HG03097 (cell line): ENCODE data around the gene CLTA.
A peak's percentile ranks its signal among the peaks of the same experiment; 100 is the strongest.
"Not testable (repeated sequence)": the region's sequence is repeated elsewhere in the genome, so short reads cannot be mapped to it uniquely, and the experiment has no call there.

Source experiments
- ATAC-seq: cut with Tn5 transposase; IDR thresholded peaks from one replicate; pipeline ENCODE4 v1.9.1; 2021; ENCODE audit not compliant: unreplicated experiment, low FRiP score

CLTA gene

DNA sequence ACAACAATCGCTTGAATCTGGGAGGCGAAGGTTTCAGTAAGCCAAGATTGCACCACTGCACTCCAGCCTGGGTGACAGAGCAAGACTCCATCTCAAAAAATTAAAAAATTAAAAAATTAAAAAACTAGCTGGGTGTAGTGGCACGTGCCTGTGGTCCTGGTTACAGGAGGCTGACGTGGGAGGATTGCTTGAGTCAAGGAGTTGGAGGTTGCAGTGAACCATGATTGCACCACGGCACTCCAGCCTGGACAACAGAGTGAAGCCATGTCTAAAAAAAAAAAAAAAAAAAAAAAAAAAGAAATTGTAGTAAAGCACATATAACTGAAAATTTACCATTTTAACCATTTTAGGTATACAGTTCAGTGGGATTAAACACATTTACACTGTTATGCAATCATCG, 34.6 kb upstream of the CLTA start:
- no peak for ATAC-seq

DNA sequence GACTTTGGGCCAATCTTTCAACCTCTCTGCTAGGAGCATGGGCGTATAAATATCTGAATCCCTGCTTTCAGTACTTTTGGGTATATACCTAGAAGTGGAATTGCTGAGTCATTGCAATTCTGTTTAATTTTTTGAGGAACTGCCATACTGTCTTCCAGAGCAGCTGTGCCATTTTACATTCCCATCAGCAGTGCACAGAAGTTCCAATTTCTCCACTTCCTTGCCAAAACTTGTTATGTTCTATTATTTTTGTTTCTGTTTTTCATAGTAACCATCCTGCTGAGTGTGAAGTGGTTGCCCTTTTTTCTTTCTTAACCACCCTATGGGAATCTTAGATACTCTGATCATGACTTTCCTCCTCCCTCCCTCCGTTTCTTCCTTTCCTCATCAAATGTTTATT, 32.6 kb upstream of the CLTA start:
- no peak for ATAC-seq

DNA sequence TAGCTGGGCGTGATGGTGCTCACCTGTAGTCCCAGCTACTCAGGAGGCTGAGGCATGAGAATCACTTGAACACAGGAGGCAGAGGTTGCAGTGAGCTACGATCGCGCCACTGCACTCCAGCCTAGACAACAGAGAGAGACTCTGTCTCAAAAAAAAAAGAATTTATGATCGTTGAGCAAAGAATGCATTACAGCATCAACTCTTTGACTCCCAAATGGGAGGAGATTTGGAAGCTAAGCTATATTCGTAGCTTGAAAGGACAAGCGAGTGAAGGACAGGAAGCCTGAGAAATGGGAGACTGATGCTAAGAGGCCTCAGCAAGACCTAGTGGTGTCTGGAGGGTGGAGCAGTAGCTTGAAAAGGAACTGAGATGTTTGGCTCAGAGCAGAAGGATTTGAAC, 31.8 kb upstream of the CLTA start:
- ATAC-seq: no peak

DNA sequence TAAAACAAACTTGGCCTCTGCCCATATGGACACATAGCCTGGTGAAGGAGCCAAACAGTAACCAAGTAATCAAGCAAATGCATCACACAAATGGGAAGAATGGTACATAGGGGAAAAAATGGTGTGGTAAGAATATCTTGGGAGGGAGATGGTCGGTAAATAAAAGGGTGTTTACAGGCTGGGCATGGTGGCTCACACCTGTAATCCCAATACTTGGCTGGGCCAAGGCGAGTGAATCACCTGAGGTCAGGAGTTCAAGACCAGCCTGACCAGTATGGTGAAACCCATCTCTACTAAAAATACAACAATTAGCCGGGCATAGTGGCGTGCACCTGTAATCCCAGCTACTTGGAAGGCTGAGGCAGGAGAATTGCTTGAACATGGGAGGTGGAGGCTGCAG, 31.2 kb upstream of the CLTA start:
- ATAC-seq: not testable (repeated sequence)

DNA sequence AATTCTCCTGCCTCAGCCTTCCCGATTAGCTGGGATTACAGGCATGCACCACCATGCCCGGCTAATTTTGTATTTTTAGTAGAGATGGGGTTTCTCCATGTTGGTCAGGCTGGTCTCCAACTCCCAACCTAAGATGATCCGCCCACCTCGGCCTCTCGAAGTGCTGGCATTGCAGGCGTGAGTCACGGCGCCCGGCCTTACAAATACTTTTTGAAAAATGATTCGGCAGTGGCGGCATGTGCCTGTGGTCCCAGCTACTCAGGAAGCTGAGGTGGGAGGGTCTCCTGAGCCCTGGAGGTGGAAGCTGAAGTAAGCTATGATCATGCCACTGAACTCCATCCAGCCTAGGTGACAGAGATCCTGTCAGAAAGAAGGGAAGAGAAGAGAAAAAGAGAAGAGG, 30.6 kb upstream of the CLTA start:
- not testable (repeated sequence) for ATAC-seq

GRCh38 chr9:36161187-36161586, 29.5 kb upstream of the CLTA start:
- ATAC-seq: no peak

GRCh38 chr9:36162211-36162738, 28.4 kb upstream of the CLTA start:
- ATAC-seq: no peak

DNA sequence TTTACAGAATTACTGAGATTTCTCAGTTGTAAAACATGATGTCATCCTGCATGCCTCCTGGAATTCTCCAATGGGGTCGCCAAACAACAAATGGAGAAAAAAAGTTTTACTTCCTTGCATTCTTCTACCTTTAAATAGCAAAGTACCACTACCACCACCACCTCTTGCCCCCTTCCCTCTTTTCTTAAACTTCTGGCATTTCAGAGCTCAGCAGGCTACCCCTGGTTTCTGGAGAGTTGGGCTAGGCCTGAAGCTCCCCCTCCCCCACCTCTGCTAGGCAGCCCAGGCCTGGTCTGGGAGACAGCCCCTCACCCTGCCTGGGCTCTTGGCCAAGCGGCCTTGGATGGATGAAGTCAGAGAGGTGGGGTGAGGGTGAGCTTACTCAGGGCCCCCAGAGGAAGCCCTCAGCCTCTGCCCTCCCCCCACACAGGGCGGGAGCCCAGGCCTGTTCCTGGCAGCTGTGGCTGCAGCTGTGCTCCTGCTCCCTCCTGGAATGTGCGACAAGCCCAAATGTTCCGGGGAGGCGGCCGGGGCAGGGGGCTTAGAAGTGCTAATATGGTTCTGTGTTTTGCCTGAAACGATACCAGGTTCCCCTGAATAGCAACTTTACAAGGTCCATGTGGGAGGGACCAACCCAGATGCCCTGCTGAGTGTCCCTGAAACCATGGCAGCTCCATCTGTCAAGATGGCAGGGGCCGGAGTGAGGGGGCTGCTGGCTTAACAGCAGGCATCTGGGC, 27.5 kb upstream of the CLTA start:
- ATAC-seq: no peak

DNA sequence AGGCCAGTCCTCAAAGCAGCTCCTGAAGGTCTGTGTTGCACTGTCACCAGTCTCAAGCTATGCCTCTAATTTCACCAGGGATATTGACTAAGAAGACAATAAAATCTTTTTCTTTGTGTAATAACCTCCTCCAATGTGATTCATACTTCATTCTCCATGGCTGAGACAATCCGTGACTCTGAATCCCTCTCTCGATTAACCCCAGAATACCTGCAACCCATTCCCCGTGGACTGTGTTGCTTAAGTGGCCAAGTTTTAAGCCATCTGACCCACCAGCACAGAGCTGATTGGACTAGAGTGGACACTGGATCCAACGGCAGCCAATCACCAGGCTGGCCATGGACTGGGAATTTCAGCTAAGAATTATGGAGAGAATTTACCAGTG, 26.9 kb upstream of the CLTA start:
- ATAC-seq: no peak

DNA sequence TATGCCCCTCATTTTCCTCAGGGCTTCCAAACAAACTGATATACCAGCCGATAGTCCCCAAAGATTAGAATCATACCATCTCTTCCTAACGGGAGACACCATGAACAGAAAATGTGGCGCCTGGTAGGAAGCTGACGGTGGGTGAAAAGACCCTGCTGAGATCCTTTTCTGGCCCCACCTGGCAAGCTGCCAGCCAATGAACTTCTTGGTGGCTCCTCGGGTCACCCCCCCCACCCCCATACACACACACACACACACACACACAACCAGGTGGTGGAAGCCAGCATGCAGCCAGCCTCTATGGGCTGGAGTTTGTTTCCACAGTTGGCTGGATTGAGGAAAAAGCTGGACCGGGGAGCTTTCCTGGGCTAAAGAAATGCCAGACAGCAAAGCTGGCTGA, 26.3 kb upstream of the CLTA start:
- ATAC-seq: no peak

GRCh38 chr9:36164989-36165388, 25.7 kb upstream of the CLTA start:
- no peak for ATAC-seq

GRCh38 chr9:36165826-36166167, 24.9 kb upstream of the CLTA start:
- ATAC-seq: no peak

DNA sequence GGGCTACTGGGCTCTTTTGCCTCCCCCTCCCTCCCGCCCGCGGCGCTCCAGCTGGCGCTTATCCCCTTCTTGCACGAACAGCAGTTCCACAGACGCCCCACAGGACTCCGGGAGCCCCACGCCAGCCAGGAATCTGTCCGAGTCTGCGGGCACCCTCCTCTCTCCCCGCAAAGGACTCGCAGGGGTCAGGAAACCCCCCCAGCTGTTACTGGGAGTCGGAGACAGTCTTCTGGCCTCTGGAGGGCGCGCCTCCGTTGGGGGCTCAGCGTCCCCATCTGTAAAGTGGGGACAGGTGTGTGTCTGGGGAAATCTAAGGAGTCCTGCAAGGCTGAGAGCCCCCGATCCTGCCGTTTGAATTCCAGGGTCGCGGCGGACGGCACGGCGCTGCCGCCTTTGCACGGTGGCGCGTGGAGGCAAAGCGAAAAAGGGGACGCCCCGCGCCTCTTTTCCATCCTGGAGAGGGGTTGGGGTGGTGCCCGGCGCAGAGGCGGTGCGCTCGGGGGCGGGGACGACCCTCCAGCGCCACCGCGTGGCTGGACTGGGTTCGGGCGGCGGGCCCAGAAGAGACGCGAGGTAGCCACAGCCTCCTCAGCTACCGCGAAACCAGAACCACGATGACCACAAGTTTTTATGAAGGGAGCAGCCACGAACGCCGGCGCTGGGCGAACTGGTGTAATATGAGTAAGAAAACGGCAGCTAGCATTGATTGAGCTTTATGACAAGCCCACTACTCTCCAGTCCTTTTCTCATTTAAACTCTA, 24.4 kb upstream of the CLTA start:
- peak; percentile 58 for ATAC-seq

- ATAC-seq: no peak
Measured at GRCh38 chr9:36169166-36169565, 21.6 kb upstream of the CLTA start, which contains the start of gene CCIN. Gene CCIN (plus strand): TSS chr9:36169388. CDS start chr9:36169503, 115 bp downstream.

- ATAC-seq: no peak
Measured at GRCh38 chr9:36169708-36170107, 21.0 kb upstream of the CLTA start.

GRCh38 chr9:36170531-36170930, 20.2 kb upstream of the CLTA start:
- ATAC-seq: no peak

DNA sequence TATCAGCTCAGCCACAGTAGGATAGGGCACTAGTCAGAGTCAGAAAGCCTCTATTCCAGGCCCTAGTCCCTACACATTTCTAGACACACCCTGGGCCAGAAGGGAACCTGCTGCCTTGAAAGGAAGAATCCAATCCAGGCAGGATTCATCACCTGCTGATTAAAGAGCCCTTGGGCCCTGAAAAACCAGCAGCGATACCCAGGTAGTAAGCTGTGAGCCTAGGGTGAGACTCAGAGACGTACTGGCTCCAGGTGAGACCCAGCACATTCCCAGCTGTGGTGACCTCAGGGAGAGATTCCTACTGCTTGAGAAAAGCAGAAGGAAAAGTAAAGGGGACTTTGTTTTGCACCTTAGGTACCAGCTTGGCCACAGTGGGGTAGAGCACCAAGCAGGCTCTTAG, 16.9 kb upstream of the CLTA start:
- no peak for ATAC-seq

- no peak for ATAC-seq
Measured at GRCh38 chr9:36174271-36174670, 16.4 kb upstream of the CLTA start.

GRCh38 chr9:36174731-36175130, 16.0 kb upstream of the CLTA start:
- ATAC-seq: no peak

DNA sequence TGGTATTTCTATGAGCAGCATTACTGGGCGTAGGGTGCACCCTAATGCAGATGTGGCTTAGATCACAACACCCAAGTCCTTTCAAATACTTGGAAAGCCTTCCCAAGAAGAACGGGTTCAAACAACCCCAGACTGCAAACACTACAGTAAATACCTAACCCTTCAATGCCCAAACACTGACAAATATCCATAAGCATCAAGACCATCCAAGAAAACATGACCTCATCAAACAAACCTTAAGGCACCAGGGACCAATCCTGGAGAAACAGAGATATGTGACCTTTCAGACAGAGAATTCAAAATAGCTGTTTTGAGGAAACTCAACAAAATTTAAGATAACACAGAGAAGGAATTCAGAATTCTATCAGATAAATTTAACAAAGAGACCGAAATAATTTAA, 15.5 kb upstream of the CLTA start:
- ATAC-seq: not testable (repeated sequence)

- ATAC-seq: not testable (repeated sequence)
Measured at GRCh38 chr9:36176496-36176895, 14.2 kb upstream of the CLTA start.

DNA sequence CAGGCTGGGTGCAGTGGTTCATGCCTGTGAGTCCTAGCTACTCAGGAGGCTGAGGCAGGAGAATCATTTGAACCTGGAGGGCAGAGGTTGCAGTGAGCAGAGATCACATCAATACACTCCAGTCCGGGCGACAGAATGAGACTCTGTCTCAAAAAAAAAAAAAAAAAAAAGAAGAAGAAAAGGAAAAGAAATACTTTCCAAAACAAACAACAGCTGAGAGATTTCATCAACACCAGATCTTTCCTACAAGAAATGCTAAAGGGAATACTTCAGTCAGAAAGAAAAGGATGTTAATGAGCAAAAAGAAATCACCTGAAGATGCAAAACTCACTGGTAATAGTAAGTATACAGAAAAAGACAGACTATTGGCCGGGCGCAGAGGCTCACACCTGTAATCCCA, 13.2 kb upstream of the CLTA start:
- ATAC-seq: no peak
